ENCODE results near the gene POLR2H.

POLR2H gene

DNA sequence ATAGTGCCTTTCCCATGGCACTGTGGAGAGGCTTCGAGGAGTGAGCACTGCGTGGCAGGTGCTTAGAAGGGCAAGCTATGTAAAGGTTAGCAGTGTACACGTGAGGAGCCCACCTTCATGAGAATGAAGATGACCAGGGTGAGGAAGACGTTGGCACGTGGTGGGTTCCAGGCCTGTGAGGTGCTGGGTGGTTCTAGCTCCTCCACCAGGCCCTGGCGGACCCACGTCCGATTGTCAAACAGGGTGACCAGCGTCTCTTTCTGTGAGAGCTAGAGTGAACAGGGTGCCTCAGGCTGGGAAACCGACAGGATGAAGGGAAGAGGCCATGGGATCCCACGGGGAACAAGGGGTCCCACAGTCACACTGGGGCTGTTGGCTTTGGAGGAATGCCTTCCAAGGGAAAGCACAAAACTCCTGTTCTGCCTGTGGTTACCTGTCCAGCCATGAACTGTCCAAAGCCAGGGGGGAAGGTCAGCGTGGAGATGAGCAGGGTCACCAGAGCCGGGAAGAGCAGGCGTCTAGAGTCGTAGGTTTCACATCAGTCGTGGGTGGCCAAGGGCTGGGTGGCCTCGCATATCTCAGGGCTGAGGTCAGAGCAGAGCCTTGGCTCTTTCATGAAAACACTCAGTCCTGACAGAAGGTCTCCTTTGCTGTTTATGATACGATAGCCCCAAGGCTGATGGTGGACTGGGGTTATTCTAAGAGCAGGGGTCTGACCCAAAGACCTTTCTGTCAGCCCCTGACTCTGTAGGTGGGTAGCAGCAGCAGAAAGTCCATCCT, 6.1 kb upstream of the POLR2H start:
- TF ChIP-seq, protein P1, sequence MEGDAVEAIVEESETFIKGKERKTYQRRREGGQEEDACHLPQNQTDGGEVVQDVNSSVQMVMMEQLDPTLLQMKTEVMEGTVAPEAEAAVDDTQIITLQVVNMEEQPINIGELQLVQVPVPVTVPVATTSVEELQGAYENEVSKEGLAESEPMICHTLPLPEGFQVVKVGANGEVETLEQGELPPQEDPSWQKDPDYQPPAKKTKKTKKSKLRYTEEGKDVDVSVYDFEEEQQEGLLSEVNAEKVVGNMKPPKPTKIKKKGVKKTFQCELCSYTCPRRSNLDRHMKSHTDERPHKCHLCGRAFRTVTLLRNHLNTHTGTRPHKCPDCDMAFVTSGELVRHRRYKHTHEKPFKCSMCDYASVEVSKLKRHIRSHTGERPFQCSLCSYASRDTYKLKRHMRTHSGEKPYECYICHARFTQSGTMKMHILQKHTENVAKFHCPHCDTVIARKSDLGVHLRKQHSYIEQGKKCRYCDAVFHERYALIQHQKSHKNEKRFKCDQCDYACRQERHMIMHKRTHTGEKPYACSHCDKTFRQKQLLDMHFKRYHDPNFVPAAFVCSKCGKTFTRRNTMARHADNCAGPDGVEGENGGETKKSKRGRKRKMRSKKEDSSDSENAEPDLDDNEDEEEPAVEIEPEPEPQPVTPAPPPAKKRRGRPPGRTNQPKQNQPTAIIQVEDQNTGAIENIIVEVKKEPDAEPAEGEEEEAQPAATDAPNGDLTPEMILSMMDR (IDR thresholded peaks at IDR 0.05): no peak

DNA sequence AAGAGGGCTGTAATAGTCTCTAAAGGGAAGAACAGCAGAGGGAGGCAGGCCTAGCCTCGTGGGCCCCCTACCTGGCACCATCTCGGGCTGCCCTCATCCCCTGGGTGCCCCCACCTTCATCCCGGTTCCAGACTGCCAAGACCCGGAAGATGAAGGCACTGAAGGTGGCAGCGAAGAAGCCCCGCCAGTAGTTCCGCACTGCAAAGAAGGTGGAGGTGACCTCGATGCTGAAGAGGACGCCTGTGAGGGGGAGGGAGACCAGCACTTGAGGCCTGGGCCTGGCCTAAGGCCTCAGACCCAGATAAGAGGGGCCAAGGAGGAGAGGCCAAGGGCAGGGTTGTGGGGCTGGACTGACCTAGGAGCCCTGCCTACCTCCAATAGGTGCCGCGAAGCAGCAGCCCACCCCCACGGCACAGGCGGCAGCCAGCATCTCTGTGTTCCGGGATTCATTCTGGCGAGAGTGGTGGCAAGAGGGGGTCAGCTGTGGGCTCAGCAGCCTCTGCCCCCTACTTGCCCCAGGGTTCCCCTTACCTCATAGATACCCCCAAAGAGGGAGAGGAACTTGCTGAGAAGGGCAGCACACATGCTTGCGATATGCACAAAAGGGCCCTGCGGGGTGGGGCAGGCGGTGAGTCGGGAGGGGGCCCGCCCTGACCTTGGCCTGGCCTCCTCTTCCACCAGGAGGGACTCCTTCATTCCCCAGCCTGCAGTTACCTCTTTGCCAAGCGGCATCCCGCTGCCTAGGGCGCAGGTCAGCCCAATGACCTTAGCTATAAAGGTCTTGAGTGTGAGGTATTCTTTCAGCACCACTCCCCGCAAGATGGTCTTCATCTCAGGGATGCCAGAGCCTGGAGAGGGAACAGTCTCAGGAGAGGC, 4.0 kb upstream of the POLR2H start:
- TF ChIP-seq, protein P1 (IDR thresholded peaks at IDR 0.05): no peak

DNA sequence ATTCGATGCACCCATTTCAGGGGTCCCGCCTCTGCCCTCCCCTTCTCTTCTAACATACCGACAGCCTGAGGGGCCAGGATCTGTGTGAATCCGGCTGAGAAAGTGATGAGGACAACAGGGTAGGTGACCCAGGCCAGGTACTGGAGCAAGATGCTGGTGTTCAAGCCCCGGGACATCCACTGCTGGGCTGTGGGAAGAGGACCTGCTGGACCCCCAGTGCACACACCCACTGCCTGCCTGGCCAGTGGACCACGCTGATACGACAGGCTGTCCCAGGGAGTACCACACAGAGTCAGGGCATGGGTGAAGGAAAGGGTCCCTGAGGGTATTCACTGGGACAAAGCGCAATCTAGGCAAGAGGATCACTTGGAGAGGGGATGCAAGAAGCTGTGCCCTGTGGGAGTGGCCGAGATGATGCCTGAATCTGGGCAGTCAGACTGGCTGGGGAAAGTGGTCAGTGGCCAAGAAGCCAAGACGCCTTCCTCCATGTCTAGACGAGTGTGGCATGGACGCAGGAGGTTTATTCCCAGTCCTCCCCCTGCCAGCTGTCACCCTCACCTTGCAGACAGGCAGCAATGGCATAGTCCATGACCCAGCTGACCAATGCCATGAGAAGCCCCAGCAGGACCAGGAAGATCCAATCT, 3.3 kb upstream of the POLR2H start:
- TF ChIP-seq, protein P1 (IDR thresholded peaks at IDR 0.05): no peak

DNA sequence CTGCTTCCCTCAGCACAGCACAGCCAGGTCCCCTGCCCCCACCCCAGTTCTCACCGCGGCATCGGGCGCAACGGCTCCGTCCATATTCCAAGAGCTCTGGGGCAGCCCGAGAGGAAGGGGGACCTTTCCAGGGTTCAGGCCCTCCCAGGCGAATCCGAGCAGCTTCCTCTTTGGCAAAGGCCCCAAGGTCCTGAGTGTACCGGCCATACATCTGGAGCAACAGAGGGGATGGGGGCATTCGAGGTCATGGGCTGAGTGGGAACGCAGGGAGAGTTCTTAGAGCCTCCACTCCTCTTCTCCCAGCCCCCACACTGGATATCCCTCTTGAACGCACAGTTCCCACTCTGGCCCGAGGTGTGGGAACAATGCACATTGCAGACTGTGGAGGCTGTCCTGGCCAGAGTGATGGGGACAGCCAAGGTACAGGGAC, 2.6 kb upstream of the POLR2H start:
- TF ChIP-seq, protein P1 (IDR thresholded peaks at IDR 0.05): no peak

- TF ChIP-seq, protein P1 (IDR thresholded peaks at IDR 0.05): no peak
Measured at GRCh38 chr3:184359610-184360009, 1.9 kb upstream of the POLR2H start.

DNA sequence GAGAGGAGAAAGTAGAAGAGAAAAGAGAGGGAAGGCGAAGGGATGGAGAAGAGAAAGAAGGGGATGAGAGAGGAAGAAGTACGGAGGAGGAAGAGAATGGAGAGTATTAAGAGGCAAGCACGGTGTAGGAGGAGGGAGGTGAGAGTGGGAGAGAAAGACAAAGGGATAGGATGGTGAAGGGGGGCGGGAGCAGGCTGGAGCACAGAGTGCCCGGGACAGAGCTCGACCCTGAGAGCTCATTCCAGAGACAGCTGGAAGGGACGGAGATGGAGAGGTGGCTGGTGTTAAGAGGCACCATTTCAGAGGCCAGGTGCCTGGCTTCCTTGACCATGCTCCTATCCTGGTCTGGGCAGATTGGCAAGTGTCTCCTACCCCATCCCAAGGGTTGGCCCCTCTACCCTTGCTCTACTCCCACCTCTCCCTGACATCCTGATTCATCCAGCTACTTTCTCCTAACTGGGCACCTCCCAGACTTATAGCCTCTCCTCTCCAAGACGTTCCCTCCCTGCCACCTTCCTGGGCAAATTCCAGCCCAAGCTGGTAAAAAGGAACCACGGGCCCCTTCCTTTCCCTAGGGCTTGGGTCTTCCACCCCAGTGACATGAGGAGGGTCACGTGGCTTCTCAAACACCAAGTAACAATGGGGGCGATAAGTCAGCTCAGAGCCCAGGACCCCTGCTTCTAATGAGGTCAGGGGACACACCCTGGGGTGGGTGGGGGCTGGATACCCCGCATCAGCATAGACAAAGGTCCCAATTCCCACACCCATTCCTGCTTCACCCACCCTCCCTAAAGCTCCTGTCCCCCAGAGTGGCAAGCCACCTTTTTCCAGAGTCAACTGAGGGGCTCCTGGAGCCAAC, 1.2 kb upstream of the POLR2H start:
- TF ChIP-seq, protein P1 (IDR thresholded peaks at IDR 0.05): no peak

Data from LNCAP (cell line).